Keratinocyte (primary cell): ENCODE results near the gene ATP5ME. TPM values are rescaled to one million over a fixed set of nuclear protein-coding genes. Genes with fewer than 3 reads are reported as not detected.

ENCODE experiments used
- DNase-seq: peaks from one replicate; pipeline ENCODE4 v3.0.0-alpha.2; 2011; ENCODE audit warnings: low read depth, missing footprints, low spot score
- FAIRE-seq: peaks from 2 replicates; lab custom pipeline; 2011; peaks lifted over from hg19 to GRCh38; lab: Jason Lieb, UNC
- H2AFZ ChIP-seq: 2 replicates; pipeline ENCODE4 v1.6.0; 2012; ENCODE audit warnings: low read length, control low read depth, inconsistent platforms; ENCODE audit not compliant: control insufficient read depth
- H3K27ac ChIP-seq: 2 replicates; pipeline ENCODE4 v1.5.1; 2011; ENCODE audit warnings: low read length; ENCODE audit not compliant: control insufficient read depth, insufficient read depth
- H3K27me3 ChIP-seq: 3 replicates; pipeline ENCODE4 v1.6.0; 2011; ENCODE audit warnings: low read length; ENCODE audit not compliant: control insufficient read depth, insufficient read depth; ENCODE audit errors: extremely low read depth
- H3K36me3 ChIP-seq, 2 experiments: 2 replicates in 1 of 2; 3 replicates in 1 of 2; pipeline ENCODE4 v1.5.1; 2011; ENCODE audit warnings: low read length in 2 of 2, mild to moderate bottlenecking in 1 of 2; ENCODE audit not compliant: control insufficient read depth in 2 of 2, insufficient read depth in 2 of 2; ENCODE audit errors: extremely low read depth in 1 of 2
- H3K4me1 ChIP-seq: 3 replicates; pipeline ENCODE4 v1.5.1; 2011; ENCODE audit warnings: low read length; ENCODE audit not compliant: control insufficient read depth, insufficient read depth; ENCODE audit errors: extremely low read depth
- H3K4me2 ChIP-seq: 3 replicates; pipeline ENCODE4 v1.6.0; 2011; ENCODE audit warnings: low read depth, low read length; ENCODE audit not compliant: control insufficient read depth, insufficient read depth; ENCODE audit errors: extremely low read depth
- H3K4me3 ChIP-seq, 3 experiments: fragments of 200-600 bp in 1 of 3; sonication (generic) in 1 of 3; 2 replicates in 2 of 3; 3 replicates in 1 of 3; pipeline ENCODE4 v1.5.1; 2011 to 2016; ENCODE audit warnings: low read length in 3 of 3, mild to moderate bottlenecking in 3 of 3, control low read depth in 2 of 3, inconsistent platforms in 1 of 3, low read depth in 1 of 3, mixed read lengths in 1 of 3, mixed run types in 1 of 3, moderate library complexity in 1 of 3; ENCODE audit not compliant: control insufficient read depth in 2 of 3, insufficient read depth in 2 of 3; ENCODE audit errors: extremely low read depth in 1 of 3
- H3K79me2 ChIP-seq: 2 replicates; pipeline ENCODE4 v1.6.0; 2012; ENCODE audit warnings: low read length; ENCODE audit not compliant: control insufficient read depth, insufficient read depth
- H3K9ac ChIP-seq: 3 replicates; pipeline ENCODE4 v1.6.0; 2011; ENCODE audit warnings: low read length; ENCODE audit not compliant: control insufficient read depth, insufficient read depth; ENCODE audit errors: extremely low read depth
- H3K9me1 ChIP-seq: 3 replicates; pipeline ENCODE4 v1.6.0; 2011; ENCODE audit warnings: low read length; ENCODE audit not compliant: control insufficient read depth, insufficient read depth; ENCODE audit errors: extremely low read depth
- H3K9me3 ChIP-seq: 2 replicates; pipeline ENCODE4 v1.5.1; 2012; ENCODE audit warnings: low read depth, low read length; ENCODE audit not compliant: control insufficient read depth
- H4K20me1 ChIP-seq: 3 replicates; pipeline ENCODE4 v1.6.0; 2011; ENCODE audit warnings: low read length; ENCODE audit not compliant: control insufficient read depth, insufficient read depth; ENCODE audit errors: extremely low read depth
- EZH2 ChIP-seq: IDR thresholded peaks from one replicate; pipeline ENCODE4 v1.6.1; 2012; ENCODE audit warnings: inconsistent platforms, mild to moderate bottlenecking, low read length, moderate library complexity
- dilution Hi-C: fragments of 300-500 bp; cut with MboI; formaldehyde crosslinking; loops from one replicate; pipeline ENCODE4 v1.7.0; 2020; ENCODE audit warnings: low sequenced_read_pairs; ENCODE audit not compliant: extremely low pct_ligation_motif_present
- polyA plus RNA-seq, 5 experiments: library from polyadenylated mRNA; depleted of rRNA in 3 of 5; stranded (reverse) in 3 of 5; stranded (forward) in 1 of 5; unstranded in 1 of 5; fragments of >200 nt; gene quantifications; 1 replicate in 1 of 5; 2 replicates in 3 of 5; 3 replicates in 1 of 5; pipeline versions ENCODE4 v1.2.1 to v1.2.3, GENCODE V29; 2011 to 2012; ENCODE audit warnings: missing spikeins in 2 of 5, low read depth in 1 of 5, low replicate concordance in 1 of 5
- TF ChIP-seq, protein P1 (sequence below), 3 experiments: IDR thresholded peaks in 1 of 3; conservative IDR thresholded peaks in 1 of 3; optimal IDR thresholded peaks in 1 of 3; 2 replicates in 2 of 3; 3 replicates in 1 of 3; pipeline versions ENCODE3 to v1.5.1; 2011; ENCODE audit warnings: low read length in 3 of 3, mild to moderate bottlenecking in 3 of 3, moderate library complexity in 2 of 3, control low read depth in 1 of 3, inconsistent platforms in 1 of 3; ENCODE audit not compliant: insufficient read depth in 2 of 3; ENCODE audit errors: extremely low read depth in 1 of 3

ATP5ME gene
- polyA plus RNA-seq, 1 donor (not counting 4 experiments of a cell fraction or from before 2014, with no cell fraction given) = 438 TPM

DNA sequence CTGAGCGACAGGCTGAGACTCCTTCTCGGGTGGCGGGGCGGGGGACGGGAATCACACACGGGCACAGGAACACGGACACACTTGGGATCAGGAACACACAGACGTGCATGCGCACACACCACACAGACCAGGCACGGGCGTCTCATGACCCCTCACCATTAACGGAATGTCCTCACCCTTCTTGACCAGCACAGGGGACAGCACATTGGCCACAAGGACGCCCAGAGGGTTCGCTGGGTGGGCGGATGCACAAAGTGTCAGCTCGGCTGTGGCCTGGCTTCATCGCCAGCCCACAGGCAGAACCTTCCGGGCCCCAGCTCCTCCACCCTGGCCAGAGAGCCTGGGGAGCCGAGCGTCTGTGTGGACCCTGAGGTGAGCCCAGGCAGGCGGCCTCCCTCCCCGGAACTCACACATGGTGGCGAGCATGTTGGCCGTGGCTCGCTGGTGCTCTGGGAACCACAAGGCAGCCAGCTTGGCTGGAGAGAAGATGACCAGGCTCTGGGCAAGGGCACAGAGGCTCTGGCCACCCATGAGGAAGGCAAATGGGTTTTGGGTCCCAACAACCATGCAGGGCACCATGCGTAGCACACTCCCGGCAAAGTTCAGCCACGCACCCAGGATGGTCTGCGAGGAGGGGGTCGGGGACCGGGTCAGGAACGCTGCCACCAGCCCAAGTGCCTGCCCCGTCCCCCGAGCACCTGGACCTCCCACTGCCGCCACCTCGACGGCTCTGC, 11.8 kb upstream of the ATP5ME start:
- Histone ChIP-seq H4K20me1 (peaks cover 4% of the 10 kb centered on the region), H3K9me1 (no peaks in the 10 kb centered on the region), H3K27ac (no peak overlapping the region), H2AFZ (no peak overlapping the region), H3K4me1 (peaks cover 6% of the 10 kb centered on the region), H3K9ac (no peak overlapping the region), H3K36me3 (no peaks in the 10 kb centered on the region), H3K4me3 (no peak overlapping the region), H3K9me3 (no peaks in the 10 kb centered on the region), H3K27me3 (peaks cover 22% of the 10 kb centered on the region), H3K4me2 (no peak overlapping the region), H3K79me2 (no peaks in the 10 kb centered on the region)
- DNase-seq (no peak), FAIRE-seq (no peak)
- TF ChIP-seq, protein P1, sequence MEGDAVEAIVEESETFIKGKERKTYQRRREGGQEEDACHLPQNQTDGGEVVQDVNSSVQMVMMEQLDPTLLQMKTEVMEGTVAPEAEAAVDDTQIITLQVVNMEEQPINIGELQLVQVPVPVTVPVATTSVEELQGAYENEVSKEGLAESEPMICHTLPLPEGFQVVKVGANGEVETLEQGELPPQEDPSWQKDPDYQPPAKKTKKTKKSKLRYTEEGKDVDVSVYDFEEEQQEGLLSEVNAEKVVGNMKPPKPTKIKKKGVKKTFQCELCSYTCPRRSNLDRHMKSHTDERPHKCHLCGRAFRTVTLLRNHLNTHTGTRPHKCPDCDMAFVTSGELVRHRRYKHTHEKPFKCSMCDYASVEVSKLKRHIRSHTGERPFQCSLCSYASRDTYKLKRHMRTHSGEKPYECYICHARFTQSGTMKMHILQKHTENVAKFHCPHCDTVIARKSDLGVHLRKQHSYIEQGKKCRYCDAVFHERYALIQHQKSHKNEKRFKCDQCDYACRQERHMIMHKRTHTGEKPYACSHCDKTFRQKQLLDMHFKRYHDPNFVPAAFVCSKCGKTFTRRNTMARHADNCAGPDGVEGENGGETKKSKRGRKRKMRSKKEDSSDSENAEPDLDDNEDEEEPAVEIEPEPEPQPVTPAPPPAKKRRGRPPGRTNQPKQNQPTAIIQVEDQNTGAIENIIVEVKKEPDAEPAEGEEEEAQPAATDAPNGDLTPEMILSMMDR (optimal IDR thresholded peaks at IDR 0.05 in 1 of 3, IDR thresholded peaks at IDR 0.05 in 1 of 3, conservative IDR thresholded peaks at IDR 0.05 in 1 of 3; ENCODE audit: extremely low read depth in 1 of 3, insufficient read depth in 2 of 3, low read length in 3 of 3) = no peak
- TF ChIP-seq EZH2 = no peak
- dilution Hi-C loops = no loop called here

DNA sequence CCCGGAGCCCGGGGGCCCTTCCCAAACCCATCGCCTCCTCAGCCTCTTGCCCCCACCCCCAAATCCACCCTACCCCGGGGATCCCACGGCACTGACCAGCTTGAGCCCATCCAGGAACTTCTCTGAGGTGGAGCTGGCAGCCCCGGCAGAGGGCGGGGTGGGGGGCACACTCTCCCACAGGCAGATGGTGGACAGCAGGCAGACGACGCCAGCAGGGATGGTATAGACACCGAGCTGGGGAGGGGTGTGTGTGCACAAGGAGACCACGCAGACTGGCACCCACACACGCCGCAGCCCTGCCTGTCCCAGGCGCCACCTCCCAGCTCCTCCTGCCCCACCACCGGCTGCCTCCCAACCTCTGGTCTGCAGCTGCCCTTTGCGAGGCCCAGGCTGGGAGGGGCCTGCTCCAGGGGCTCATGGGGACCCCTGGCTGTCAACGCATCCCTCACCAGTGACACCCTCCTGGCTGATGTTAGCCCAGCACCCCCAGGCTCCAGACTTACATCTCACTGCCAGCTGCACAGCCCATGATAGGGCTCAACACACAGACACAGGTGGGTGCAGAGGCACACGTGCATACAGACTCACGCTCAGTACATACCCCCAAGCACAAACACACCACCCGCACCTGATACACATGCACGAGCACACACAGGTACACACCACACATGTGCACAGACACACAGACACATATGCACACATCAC, 10.7 kb upstream of the ATP5ME start:
- dilution Hi-C loops = no loop called here
- TF ChIP-seq EZH2 = no peak
- TF ChIP-seq, protein P1 (optimal IDR thresholded peaks at IDR 0.05 in 1 of 3, IDR thresholded peaks at IDR 0.05 in 1 of 3, conservative IDR thresholded peaks at IDR 0.05 in 1 of 3; ENCODE audit: extremely low read depth in 1 of 3, insufficient read depth in 2 of 3, low read length in 3 of 3) = no peak

More for the DNA sequence above, 10.7 kb upstream of the ATP5ME start:
- Histone ChIP-seq H4K20me1 (peaks cover 4% of the 10 kb centered on the region), H3K9me3 (no peaks in the 10 kb centered on the region), H3K27me3 (peaks cover 22% of the 10 kb centered on the region), H3K9me1 (no peaks in the 10 kb centered on the region), H3K27ac (no peak overlapping the region), H3K9ac (no peak overlapping the region), H3K79me2 (no peaks in the 10 kb centered on the region), H3K4me3 (no peak overlapping the region), H2AFZ (no peak overlapping the region), H3K4me2 (no peak overlapping the region), H3K4me1 (peaks cover 6% of the 10 kb centered on the region), H3K36me3 (no peaks in the 10 kb centered on the region)
- FAIRE-seq (no peak), DNase-seq (no peak)
